Mesenchymal stem cell (in vitro differentiated cells and primary cell): ENCODE results near the gene FGGY.

ENCODE experiments used
- DNase-seq: peaks from one replicate; pipeline ENCODE4 v3.0.0-alpha.2; 2013
- H2AFZ ChIP-seq: one replicate; pipeline ENCODE4 v1.6.1; 2013; ENCODE audit warnings: low read depth, mild to moderate bottlenecking, control low read depth, inconsistent platforms, low read length, moderate library complexity
- H2AK5ac ChIP-seq: 2 replicates; pipeline ENCODE4 v1.6.1; 2013; ENCODE audit warnings: low read length, moderate library complexity, mild to moderate bottlenecking, inconsistent platforms; ENCODE audit not compliant: severe bottlenecking
- H2BK120ac ChIP-seq: one replicate; pipeline ENCODE4 v1.6.1; 2013; ENCODE audit warnings: low read depth, mild to moderate bottlenecking, inconsistent platforms, low read length, moderate library complexity
- H2BK12ac ChIP-seq, 2 experiments: one replicate each; pipeline ENCODE4 v1.6.1; 2013; ENCODE audit warnings: inconsistent platforms in 2 of 2, low read length in 2 of 2, mild to moderate bottlenecking in 2 of 2, moderate library complexity in 2 of 2, control low read depth in 1 of 2
- H2BK15ac ChIP-seq: one replicate; pipeline ENCODE4 v1.6.1; 2013; ENCODE audit warnings: mild to moderate bottlenecking, low read depth, inconsistent platforms; ENCODE audit not compliant: poor library complexity, severe bottlenecking
- H2BK5ac ChIP-seq: 2 replicates; pipeline ENCODE4 v1.6.1; 2013; ENCODE audit warnings: low read depth, mild to moderate bottlenecking, low read length, control low read depth, inconsistent platforms; ENCODE audit not compliant: poor library complexity, severe bottlenecking
- H3K14ac ChIP-seq, 2 experiments: one replicate each; pipeline ENCODE4 v1.6.1; 2013; ENCODE audit warnings: inconsistent platforms in 2 of 2, low read length in 2 of 2, control low read depth in 1 of 2, mild to moderate bottlenecking in 1 of 2, moderate library complexity in 1 of 2
- H3K18ac ChIP-seq, 2 experiments: one replicate each; pipeline ENCODE4 v1.6.1; 2013; ENCODE audit warnings: inconsistent platforms in 2 of 2, low read length in 2 of 2, control low read depth in 1 of 2, low read depth in 1 of 2, mild to moderate bottlenecking in 1 of 2
- H3K23ac ChIP-seq, 2 experiments: one replicate each; pipeline ENCODE4 v1.6.1; 2013; ENCODE audit warnings: inconsistent platforms in 2 of 2, low read length in 2 of 2, mild to moderate bottlenecking in 2 of 2, moderate library complexity in 2 of 2, control low read depth in 1 of 2
- H3K27ac ChIP-seq: 2 replicates; pipeline ENCODE4 v1.5.1; 2013; ENCODE audit warnings: mild to moderate bottlenecking, moderate library complexity, low read length, control low read depth, inconsistent platforms; ENCODE audit not compliant: poor library complexity, severe bottlenecking
- H3K27me3 ChIP-seq, 2 experiments: 2 replicates each; pipeline versions ENCODE4 v1.6.1 to v1.7.0; 2013; ENCODE audit warnings: low read length in 2 of 2, mild to moderate bottlenecking in 2 of 2, moderate library complexity in 2 of 2, control low read depth in 1 of 2, inconsistent platforms in 1 of 2; ENCODE audit not compliant: control insufficient read depth in 1 of 2, insufficient read depth in 1 of 2
- H3K36me3 ChIP-seq, 2 experiments: 2 replicates each; pipeline versions ENCODE4 v1.6.1 to v1.7.0; 2013; ENCODE audit warnings: low read length in 2 of 2, control low read depth in 1 of 2, inconsistent platforms in 1 of 2, low read depth in 1 of 2, mild to moderate bottlenecking in 1 of 2; ENCODE audit not compliant: insufficient read depth in 2 of 2, control insufficient read depth in 1 of 2
- H3K4ac ChIP-seq, 2 experiments: one replicate each; pipeline ENCODE4 v1.6.1; 2013; ENCODE audit warnings: inconsistent platforms in 2 of 2, low read length in 2 of 2, mild to moderate bottlenecking in 2 of 2, moderate library complexity in 2 of 2, control low read depth in 1 of 2, low read depth in 1 of 2
- H3K4me1 ChIP-seq: 2 replicates; pipeline ENCODE4 v1.6.1; 2013; ENCODE audit warnings: low read depth, low read length, control low read depth; ENCODE audit not compliant: control insufficient read depth, insufficient read depth
- H3K4me2 ChIP-seq: 2 replicates; pipeline ENCODE4 v1.6.1; 2013; ENCODE audit warnings: low read length, mild to moderate bottlenecking, inconsistent platforms; ENCODE audit not compliant: poor library complexity, severe bottlenecking
- H3K4me3 ChIP-seq, 2 experiments: 2 replicates each; pipeline versions ENCODE4 v1.5.1 to v1.7.0; 2013; ENCODE audit warnings: low read length in 2 of 2, mild to moderate bottlenecking in 2 of 2, control low read depth in 1 of 2, low read depth in 1 of 2; ENCODE audit not compliant: insufficient read depth in 1 of 2
- H3K79me1 ChIP-seq: replicated peaks from 2 replicates; pipeline ENCODE4 v1.6.1; 2013; ENCODE audit warnings: mild to moderate bottlenecking, control low read depth, low read length, inconsistent platforms; ENCODE audit not compliant: poor library complexity, severe bottlenecking
- H3K9ac ChIP-seq: 2 replicates; pipeline ENCODE4 v1.7.0; 2013; ENCODE audit warnings: mild to moderate bottlenecking, low read length, moderate library complexity
- H3K9me3 ChIP-seq: 2 replicates; pipeline ENCODE4 v1.7.0; 2013; ENCODE audit warnings: mild to moderate bottlenecking, low read length; ENCODE audit not compliant: control insufficient read depth
- H4K8ac ChIP-seq: one replicate; pipeline ENCODE4 v1.6.1; 2013; ENCODE audit warnings: inconsistent platforms, mild to moderate bottlenecking, low read length, moderate library complexity
- H4K91ac ChIP-seq: one replicate; pipeline ENCODE4 v1.6.1; 2013; ENCODE audit warnings: mild to moderate bottlenecking, low read length, inconsistent platforms
- WGBS: methylation state at CpG from one replicate; pipeline ENCODE4 v1.1.7; 2013; ENCODE audit warnings: mixed read lengths; 5-methylcytosine and 5-hydroxymethylcytosine counted together

Gene FGGY

DNA sequence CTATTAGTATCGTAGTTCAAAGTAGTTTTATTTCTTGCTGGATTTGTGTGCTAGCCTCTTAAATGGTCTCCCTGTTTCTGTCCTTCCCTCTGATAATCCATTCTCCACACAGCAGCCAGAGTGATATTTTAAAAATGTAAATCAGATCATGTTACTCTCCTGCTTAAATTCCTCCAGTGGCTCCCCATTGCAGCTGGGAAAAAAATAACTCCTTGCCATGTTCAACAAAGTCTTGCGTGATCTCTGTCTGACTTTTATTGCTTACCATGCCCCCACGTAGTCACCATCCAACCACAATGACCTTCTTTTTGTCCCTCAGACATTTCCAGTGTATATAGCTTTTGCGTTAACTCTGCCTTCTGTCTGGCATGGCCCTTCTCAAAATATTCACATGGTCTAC, 178.8 kb downstream of the FGGY start:
- H3K18ac ChIP-seq = no peak overlapping the region
- peak overlapping the region; percentile 34 for H3K27ac ChIP-seq
- DNase-seq = no peak

GRCh38 chr1:59477286-59477685, 180.4 kb downstream of the FGGY start:
- peak overlapping the region in 1 of 2 experiments; percentile 56 for H3K18ac ChIP-seq
- H3K4me1 ChIP-seq = peaks cover 7% of the 10 kb centered on the region
- no peaks in the 10 kb centered on the region for H3K79me1 ChIP-seq
- peak overlapping the region; percentile 71 for H2AK5ac ChIP-seq
- H2BK120ac ChIP-seq = no peak overlapping the region
- H3K9me3 ChIP-seq = no peaks in the 10 kb centered on the region
- H2AFZ ChIP-seq = no peak overlapping the region
- no peak overlapping the region for H2BK5ac ChIP-seq
- no peaks in the 10 kb centered on the region for H3K27me3 ChIP-seq
- no peak overlapping the region for H3K14ac ChIP-seq
- H3K23ac ChIP-seq = no peak overlapping the region
- peak overlapping the region; percentile 38 to 92 for H2BK12ac ChIP-seq
- 71% methylated on average over 3 of the region's 6 CpGs for WGBS
- H3K4me2 ChIP-seq = no peak overlapping the region
- H3K4me3 ChIP-seq = no peak overlapping the region
- H3K27ac ChIP-seq = no peak overlapping the region
- H3K9ac ChIP-seq = no peak overlapping the region
- H3K36me3 ChIP-seq = peaks cover 0 to 3% of the 10 kb centered on the region in 2 experiments
- no peak for DNase-seq
- no peak overlapping the region for H2BK15ac ChIP-seq
- H4K8ac ChIP-seq = no peak overlapping the region
- no peak overlapping the region for H3K4ac ChIP-seq
- no peak overlapping the region for H4K91ac ChIP-seq

More for the DNA sequence above, 178.8 kb downstream of the FGGY start:
- Histone ChIP-seq H2BK12ac (no peak overlapping the region), H3K27me3 (no peaks in the 10 kb centered on the region), H3K23ac (no peak overlapping the region), H3K9ac (no peak overlapping the region), H2AFZ (no peak overlapping the region), H3K4me3 (no peak overlapping the region), H4K91ac (no peak overlapping the region), H3K4me1 (peaks cover 7% of the 10 kb centered on the region), H3K79me1 (no peaks in the 10 kb centered on the region), H2AK5ac (no peak overlapping the region), H2BK15ac (no peak overlapping the region), H3K4ac (no peak overlapping the region), H2BK5ac (no peak overlapping the region), H3K4me2 (no peak overlapping the region), H3K36me3 (peaks cover 0 to 3% of the 10 kb centered on the region in 2 experiments), H2BK120ac (no peak overlapping the region), H3K9me3 (no peaks in the 10 kb centered on the region), H3K14ac (no peak overlapping the region), H4K8ac (no peak overlapping the region)
- 90% methylated on average over 4 of the region's 4 CpGs for WGBS

- Histone ChIP-seq H3K14ac (no peak overlapping the region), H2AK5ac (no peak overlapping the region), H3K79me1 (no peaks in the 10 kb centered on the region), H3K36me3 (peaks cover 0 to 3% of the 10 kb centered on the region in 2 experiments), H4K91ac (no peak overlapping the region), H2BK12ac (no peak overlapping the region), H2BK120ac (no peak overlapping the region), H3K4ac (no peak overlapping the region), H3K4me2 (no peak overlapping the region), H3K9ac (no peak overlapping the region), H2BK15ac (no peak overlapping the region), H3K4me3 (no peak overlapping the region), H2BK5ac (no peak overlapping the region), H3K4me1 (peaks cover 7% of the 10 kb centered on the region), H2AFZ (no peak overlapping the region), H3K23ac (no peak overlapping the region), H3K9me3 (no peaks in the 10 kb centered on the region), H3K18ac (no peak overlapping the region), H3K27me3 (no peaks in the 10 kb centered on the region), H3K27ac (no peak overlapping the region), H4K8ac (no peak overlapping the region)
- no peak for DNase-seq
- WGBS = 92% methylated on average over 2 of the region's 4 CpGs
Measured at GRCh38 chr1:59477867-59478266, 181.0 kb downstream of the FGGY start.

GRCh38 chr1:59478822-59479221, 181.9 kb downstream of the FGGY start:
- no peak overlapping the region for H3K4ac ChIP-seq
- no peak overlapping the region for H3K14ac ChIP-seq
- no peak for DNase-seq
- 100% methylated on average over 1 of the region's 2 CpGs for WGBS
- H4K91ac ChIP-seq = no peak overlapping the region
- no peaks in the 10 kb centered on the region for H3K36me3 ChIP-seq
- H4K8ac ChIP-seq = no peak overlapping the region
- no peak overlapping the region for H3K27ac ChIP-seq
- H3K9ac ChIP-seq = no peak overlapping the region
- no peak overlapping the region for H2AFZ ChIP-seq
- no peak overlapping the region for H2BK5ac ChIP-seq
- no peaks in the 10 kb centered on the region for H3K79me1 ChIP-seq
- H3K9me3 ChIP-seq = no peaks in the 10 kb centered on the region
- no peak overlapping the region for H2BK12ac ChIP-seq
- no peak overlapping the region for H2BK15ac ChIP-seq
- H3K4me3 ChIP-seq = no peak overlapping the region
- no peak overlapping the region for H3K18ac ChIP-seq
- H3K23ac ChIP-seq = no peak overlapping the region
- no peak overlapping the region for H2BK120ac ChIP-seq
- peaks cover 7% of the 10 kb centered on the region for H3K4me1 ChIP-seq
- no peak overlapping the region for H3K4me2 ChIP-seq
- no peak overlapping the region for H2AK5ac ChIP-seq
- H3K27me3 ChIP-seq = no peaks in the 10 kb centered on the region
